NT2/D1 (cell line): Measurements from ENCODE around the gene GNPAT.

Experiments
- SUZ12 ChIP-seq: IDR thresholded peaks from 2 replicates; pipeline ENCODE4 v1.6.1; 2011; ENCODE audit not compliant: insufficient read length, insufficient read depth; ENCODE audit errors: extremely low read depth
- YY1 ChIP-seq: IDR thresholded peaks from 2 replicates; pipeline ENCODE4 v1.6.1; 2011; ENCODE audit not compliant: insufficient read length, insufficient read depth
- ZNF274 ChIP-seq: IDR thresholded peaks from 2 replicates; pipeline ENCODE4 v1.6.1; 2011; ENCODE audit warnings: mild to moderate bottlenecking, low read depth, low read length

- TF ChIP-seq SUZ12 = no peak
- TF ChIP-seq YY1 = no peak
- TF ChIP-seq ZNF274 = no peak
Observed at GRCh38 chr1:231235526-231236207, 5.3 kb upstream of the GNPAT start.
